ENCODE data around the gene NOP58. TPM values are rescaled to one million over a fixed set of nuclear protein-coding genes. Genes with fewer than 3 reads are reported as not detected.
"Not testable (repeated sequence)": the region's sequence is repeated elsewhere in the genome, so short reads cannot be mapped to it uniquely, and the experiment has no call there.

NOP58 gene
- polyA plus RNA-seq, 4 donors: 74.1 to 111 (median 110) TPM

DNA sequence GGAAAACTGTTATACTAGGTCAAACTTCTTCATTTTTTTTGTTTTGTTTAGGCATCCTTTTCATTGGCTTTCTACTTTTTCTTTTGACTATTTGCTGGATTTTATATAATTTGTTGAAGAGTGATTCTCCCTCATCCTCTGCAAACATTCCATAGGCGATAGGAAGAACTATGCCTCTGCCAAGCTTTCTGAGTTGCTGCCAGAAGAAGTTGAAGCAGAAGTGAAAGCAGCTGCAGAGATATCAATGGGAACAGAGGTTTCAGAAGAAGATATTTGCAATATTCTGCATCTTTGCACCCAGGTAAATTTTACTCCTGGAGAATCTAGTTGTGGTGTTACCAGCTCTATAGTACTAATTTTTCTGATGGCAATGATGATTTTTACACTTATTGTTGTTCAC lies 25.4 kb downstream of the NOP58 start:
- DNase-seq (ENCODE audit: low read depth in 4 of 4, low spot score in 3 of 4): no peak

DNA sequence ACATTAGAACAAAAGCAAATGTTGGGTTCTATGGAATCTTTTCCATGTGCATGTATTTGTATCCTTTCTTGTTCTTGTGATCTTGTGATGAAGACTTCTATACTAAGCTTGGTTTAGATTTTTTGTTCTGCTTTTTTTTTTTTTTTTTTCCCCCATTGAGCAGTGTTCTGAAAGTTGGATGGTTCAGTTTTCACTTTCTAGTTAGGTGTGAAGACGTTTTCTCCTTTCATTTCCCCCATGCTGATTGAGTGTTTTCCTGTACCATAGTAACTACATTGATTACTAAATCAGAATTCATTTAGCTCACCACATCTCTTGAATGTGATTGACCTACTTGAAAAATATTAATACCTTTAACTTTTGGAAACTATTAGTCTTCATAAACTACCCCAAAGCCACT lies 34.1 kb downstream of the NOP58 start:
- no peak for DNase-seq (ENCODE audit: low read depth in 4 of 4, low spot score in 3 of 4)

DNA sequence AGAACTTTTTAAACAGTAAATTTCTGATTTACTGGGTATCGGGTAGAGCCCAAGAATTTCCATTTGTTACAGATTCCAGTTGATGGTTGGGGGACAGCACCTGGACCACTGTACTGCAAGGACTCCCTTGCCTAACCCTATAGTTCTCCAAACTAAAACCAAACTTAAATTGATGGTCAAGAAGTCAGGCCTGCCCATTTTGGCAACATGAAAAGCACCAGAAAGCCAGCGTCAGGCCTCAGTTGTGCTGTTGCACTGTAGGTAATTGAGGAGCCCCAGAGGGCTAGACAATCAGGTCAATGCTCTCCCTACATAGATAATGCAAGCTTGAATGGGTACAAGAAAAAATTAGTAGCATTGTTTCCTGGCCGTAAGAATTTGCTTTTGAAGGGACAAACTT lies 40.5 kb downstream of the NOP58 start:
- no peak for DNase-seq (ENCODE audit: low read depth in 4 of 4, low spot score in 3 of 4)

DNA sequence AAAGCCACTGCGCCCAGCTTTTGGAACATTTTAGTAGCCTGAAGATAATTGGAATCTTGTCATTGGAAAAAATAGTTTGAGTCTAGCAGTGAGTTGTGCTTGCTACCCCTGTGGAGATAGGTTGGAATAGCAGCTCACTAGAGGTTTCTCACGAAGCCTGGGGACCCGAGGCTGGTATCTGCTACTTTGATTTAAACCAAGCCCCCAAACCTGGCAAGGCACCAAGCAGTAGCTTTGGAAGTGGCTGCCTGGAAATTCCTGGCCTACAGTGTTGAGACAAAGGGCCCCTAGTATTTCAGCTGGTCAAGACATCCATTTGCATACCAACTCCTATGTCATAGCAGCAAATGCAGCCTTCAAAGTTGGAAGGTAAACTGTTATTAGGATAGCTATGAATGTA lies 42.1 kb downstream of the NOP58 start:
- no peak for DNase-seq (ENCODE audit: low read depth in 4 of 4, low spot score in 3 of 4)

DNA sequence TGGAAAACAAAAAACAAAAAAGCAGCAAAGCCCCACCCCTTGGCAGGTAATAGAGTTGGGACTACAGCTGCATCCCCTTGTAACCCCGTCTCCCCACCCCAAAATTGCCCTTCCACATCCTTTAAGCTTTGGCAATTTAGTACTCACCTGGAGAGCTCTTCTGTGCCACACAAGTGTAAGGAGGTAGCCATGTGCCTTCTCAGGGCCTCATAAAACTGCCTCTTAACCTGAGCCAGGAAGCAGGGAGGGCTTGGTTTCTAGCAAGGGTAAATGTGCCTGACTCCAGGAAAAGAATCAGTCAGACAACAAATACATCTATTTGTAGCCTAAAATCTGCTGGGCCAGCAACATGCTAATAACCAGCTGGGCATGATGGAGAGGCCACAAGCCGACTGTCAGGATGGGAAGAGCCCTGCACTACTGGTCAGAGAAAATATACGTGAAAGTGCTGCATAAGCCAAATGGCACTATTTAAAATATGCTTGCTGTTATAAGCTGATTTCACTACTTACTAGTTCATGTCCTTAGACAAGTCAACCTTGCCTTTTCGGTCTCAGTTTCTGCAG lies 46.3 kb downstream of the NOP58 start:
- no peak for DNase-seq (ENCODE audit: low read depth in 4 of 4, low spot score in 3 of 4)

DNA sequence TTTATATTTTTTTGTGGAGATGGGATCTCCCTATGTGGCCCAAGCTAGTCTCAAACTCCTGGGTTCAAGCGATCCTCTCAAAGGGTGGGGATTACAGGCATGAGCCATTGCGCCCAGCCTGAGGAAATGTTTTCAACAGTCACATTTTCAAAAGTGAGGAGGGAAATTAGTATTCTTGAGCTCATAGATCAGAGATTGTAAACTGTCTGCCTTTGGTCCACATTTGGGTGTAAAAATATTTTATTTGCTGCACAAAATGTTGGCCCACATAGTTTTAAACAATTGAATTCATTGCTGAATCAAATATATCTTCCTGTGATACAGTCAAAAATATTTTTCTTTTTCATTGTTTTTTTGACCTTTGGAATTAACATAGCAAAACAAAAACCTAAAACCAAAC lies 48.6 kb downstream of the NOP58 start:
- DNase-seq (ENCODE audit: low read depth in 4 of 4, low spot score in 3 of 4): no peak

DNA sequence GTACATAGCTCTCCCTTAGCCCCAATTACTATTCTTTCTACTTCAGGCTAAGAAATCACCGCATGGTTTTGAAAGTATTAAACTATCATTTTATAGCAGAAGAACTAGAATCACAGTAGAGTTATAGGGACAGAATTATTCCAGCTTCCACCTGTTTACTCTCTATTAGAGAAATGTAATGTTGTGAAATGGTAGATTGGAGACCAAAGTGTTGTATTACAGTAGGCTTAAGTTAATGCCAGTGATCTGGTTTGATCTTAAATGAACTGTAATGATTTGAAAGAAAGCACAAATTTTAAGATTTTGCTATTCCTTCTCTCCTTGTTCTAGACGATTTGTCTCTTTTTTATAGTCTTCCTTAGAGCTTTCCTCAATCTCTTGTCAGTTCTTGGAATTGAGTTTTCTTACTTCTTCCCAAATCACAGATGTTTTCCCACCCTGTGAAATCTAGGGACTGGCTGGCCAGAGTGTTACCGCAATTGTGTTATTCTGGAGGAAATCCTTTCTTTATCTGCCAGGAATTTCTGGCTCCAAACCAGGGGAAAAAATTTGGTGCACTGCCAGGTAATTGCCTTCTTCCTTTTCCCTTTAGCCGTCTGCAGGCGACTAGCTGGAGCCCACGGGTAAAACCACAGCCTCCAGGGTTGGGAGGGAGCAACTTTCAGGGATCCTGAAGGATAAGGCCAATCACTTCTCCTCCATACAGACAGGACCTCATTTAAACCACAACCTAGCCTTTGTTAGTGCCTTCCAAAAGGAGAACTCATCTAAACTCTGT lies 51.7 kb downstream of the NOP58 start:
- DNase-seq (ENCODE audit: low read depth in 4 of 4, low spot score in 3 of 4): peak in 3 of 4 donors; percentile 16 to 25 (median 17)

DNA sequence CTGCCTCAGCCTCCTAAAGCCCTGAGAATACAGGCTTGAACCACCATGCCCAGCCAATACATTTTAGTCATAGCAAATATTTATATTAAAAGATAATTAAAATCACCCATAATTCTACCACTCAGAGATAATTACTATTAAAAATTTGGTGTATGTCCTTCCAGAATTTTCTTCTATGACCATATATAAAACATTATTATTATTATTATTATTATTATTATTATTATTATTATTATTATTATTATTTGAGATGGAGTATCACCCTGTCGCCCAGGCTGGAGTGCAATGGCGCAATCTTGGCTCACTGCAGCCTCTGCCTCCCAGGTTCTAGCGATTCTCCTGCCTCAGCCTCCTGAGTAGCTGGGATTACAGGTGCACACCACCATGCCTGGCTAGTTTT lies 54.8 kb downstream of the NOP58 start:
- not testable (repeated sequence) for DNase-seq (ENCODE audit: low read depth in 4 of 4, low spot score in 3 of 4)

DNA sequence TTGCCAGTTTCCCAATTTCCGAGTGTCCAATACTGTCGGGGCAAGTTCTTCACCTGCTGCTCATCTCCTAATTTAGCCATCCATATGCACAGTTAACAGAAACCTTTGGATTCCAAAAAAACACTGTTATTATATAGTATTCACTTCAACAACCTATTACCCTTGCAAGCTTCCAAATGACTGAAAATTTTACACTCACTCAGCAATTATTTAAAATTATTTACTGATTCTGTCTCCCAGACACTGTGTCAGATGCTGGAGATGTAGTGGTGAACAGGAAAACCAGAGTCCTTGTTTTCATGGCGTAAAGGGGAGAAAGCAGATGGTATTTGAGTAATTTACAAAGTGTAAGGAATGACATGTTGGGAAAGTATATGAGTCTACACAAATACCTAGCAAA lies 56.9 kb downstream of the NOP58 start:
- no peak for DNase-seq (ENCODE audit: low read depth in 4 of 4, low spot score in 3 of 4)

DNA sequence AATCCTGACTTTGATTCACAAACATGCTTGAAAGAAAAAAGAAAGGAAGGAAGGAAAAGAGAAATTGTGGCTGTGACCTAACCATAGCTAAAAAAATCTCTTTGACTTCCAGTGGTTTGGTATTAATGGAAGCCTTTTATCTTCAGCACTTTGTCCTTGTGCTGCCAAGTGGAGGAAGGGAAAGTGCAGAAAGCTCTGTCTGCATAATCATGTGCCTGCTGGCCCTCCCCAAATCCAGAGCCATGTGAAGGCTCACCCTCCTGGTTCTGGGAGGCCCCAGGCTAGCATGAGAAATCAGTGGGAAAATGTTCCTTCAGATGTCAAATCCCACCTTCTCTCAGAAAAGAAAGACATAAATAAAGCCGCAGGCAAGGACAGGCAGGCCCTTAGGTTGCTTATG lies 62.3 kb downstream of the NOP58 start:
- no peak for DNase-seq (ENCODE audit: low read depth in 4 of 4, low spot score in 3 of 4)

DNA sequence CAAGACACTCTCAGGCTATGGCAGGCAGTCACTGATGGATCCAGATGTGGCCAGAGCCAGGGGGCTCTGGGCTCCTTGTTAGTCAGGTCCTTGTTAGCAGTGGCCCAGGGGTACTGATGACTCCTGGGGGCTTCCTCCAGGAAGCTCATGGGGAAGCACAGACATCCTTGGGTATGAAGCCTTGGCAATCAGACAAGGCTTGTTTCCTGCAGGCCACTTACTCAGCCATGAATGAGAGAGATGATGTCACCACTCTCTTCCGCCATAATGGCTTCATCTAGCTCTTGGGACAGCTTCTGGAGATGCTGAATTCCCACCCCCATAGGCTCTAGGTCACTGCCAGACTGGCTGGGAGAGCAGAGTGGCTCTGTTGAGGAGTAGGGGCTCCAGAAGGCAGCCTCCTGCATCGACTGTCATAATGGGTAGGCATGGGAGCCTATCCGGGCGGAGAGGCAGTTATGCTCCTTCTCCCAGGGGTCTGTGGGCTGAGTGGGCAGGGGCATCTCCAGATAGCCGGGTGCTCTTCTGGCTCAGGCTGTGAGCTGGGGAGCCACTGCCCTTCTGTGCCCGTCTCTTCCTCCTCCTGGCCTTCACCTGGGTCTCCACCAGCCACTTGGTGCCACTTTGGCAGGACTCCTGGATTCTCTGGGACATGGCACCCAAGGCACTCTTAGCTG lies 70.4 kb downstream of the NOP58 start:
- DNase-seq (ENCODE audit: low read depth in 4 of 4, low spot score in 3 of 4): no peak

DNA sequence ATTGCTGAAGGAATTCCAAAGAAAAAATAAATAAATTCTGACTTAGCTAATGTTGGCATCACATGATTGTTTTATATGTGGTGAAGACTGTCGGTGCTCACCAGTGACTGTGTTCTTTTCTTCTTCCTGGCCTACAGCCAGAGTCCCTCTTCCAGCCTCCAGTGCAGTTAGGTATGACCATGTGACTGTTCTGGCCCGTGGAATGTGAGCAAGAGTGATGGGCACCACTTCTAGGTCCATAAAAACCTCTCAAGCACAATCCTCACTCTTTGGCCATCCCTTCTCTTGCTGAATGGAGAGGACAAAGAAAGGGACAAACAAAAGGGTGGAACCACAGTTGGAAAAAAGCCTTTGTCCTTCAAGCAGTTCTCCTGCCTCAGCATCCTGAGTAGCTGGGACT lies 71.6 kb downstream of the NOP58 start:
- DNase-seq (ENCODE audit: low read depth in 4 of 4, low spot score in 3 of 4): no peak

DNA sequence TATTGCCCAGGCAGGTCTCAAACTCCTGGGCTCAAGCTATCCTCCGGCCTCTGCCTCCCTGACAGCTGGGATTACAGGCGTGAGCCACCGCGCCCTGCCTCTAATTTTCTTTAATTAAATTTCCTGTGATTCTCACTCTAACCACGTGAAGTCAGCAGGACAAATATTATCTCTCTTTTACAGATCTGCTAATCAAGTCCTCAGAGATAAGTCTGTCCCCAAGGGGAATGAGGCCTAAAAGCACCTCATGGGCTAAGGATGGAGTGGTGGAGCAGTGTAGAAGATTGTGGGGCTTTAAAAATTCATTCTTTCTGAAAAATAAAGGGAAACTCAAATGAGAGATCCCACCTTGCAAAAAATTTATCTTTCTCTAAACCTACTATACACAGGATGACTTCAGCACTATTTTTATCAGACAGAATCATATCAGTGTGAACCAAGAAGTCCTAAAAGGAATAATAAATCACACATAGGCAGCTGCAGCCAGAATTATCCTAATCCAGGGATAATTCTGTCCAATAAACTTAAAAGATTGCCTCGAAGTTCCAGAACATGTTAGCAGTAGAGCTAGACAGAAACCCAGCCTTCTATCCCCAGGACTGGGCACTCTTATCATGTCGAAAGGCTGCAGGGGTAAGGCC lies 72.3 kb downstream of the NOP58 start:
- DNase-seq (ENCODE audit: low read depth in 4 of 4, low spot score in 3 of 4): no peak

DNA sequence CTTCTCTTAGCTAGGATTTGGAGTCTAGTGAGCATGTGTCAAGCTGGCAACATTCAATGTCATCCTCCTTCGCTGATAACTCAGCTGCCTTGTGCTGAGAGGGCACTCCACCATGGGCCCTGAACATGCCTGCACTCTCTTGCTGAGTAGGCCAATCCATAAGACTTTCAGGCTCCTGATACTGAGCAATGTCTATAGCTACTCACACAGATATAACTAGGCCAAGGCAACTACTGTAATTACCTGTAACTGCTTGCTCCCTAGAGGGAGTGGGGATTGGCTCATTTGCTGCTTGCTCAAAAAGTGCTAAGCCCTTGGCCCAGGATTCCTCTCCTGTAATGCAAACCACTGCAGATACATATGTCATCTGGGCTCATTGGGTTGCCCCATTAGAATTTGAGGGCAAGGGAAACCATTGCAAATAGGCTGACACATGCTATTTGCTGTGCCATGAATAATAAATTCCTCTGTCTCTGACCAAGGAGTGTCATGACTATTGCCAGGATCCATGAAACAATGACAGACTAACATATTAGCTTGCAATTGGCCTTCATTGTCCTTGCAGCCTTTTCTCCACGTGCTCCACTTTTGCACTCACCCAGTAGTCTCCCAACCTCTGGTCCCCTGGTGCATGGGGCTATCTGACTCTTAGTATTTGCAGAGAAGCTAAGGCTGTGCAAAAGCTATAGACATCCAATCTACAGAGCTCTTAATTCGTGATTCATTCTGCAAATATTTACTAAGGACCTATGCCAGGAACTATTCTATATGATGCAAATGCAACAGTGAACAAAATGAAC lies 73.7 kb downstream of the NOP58 start:
- no peak for DNase-seq (ENCODE audit: low read depth in 4 of 4, low spot score in 3 of 4)

DNA sequence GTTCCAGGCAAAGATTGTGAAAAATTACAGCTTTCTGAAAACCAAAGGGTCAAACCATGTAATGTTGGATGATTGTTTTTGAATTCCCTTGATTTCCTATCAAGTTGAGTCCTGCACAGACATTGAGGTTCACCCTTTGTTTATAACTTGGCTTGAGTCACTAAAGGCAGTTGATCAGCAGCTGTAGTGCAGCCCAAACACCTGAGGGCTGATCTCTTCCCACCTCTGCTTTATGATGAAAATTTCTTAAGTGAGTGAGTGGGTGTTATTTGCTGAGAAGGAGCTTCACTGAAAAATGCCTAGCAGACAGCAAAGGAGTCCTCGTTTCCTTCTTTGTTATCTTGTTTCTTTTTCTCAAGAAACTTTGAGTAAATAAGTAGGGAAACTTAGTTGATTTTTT lies 78.6 kb downstream of the NOP58 start:
- DNase-seq (ENCODE audit: low read depth in 4 of 4, low spot score in 3 of 4): no peak

DNA sequence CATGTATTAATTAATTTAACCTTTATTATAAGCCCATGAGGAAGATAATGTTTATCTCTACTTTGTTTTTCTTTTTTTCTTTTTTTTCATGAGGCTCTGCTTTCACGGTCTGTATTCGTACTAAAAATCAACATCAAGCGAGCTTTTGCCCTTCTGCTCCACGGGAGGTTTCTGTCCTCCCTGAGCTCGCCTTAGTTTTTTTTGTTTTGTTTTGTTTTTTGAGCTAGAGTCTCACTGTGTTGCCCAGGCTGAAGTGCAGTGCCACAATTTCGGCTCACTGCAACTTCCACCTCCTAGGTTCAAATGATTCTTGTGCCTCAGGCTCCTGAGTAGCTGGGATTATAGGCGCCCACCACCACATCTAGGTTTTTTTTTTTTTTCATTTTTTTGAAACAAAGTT lies 80.6 kb downstream of the NOP58 start:
- DNase-seq (ENCODE audit: low read depth in 4 of 4, low spot score in 3 of 4): no peak

Other genes starting within 250 kb of the NOP58 start
- 100 to 1,000 TPM in 1 of 4 donors, 10 to 100 TPM in 3; 63.2 to 131 (median 78.7) TPM for gene FZD7, start 231.9 kb upstream of the NOP58 start, polyA plus RNA-seq (ENCODE audit: insufficient read length in 4 of 4)
- gene KIAA2012, start 192.5 kb upstream of the NOP58 start, polyA plus RNA-seq (ENCODE audit: insufficient read length in 4 of 4): under 1 TPM; 0.14 to 0.38 (median 0.17) TPM
- gene SUMO1, start 27.2 kb upstream of the NOP58 start, polyA plus RNA-seq (ENCODE audit: insufficient read length in 4 of 4): 100 to 1,000 TPM; 157 to 260 (median 198) TPM
- 10 to 100 TPM; 48.0 to 70.6 (median 67.0) TPM for gene BMPR2, start 110.6 kb downstream of the NOP58 start, polyA plus RNA-seq (ENCODE audit: insufficient read length in 4 of 4)